SU-DHL-6 (cell line): ENCODE measurements around the gene MISP.

ENCODE experiments used
- H2AFZ ChIP-seq: fragments of 200-600 bp; sonication (generic); 2 replicates; pipeline ENCODE4 v1.6.1; 2014; ENCODE audit warnings: low read depth, mild to moderate bottlenecking, moderate library complexity, mixed read lengths, antibody characterized with exemption, low read length; ENCODE audit not compliant: severe bottlenecking
- H3F3A ChIP-seq: fragments of 200-600 bp; shearing (Covaris generic); 2 replicates; pipeline ENCODE4 v1.6.0; 2016; ENCODE audit warnings: antibody characterized with exemption, mild to moderate bottlenecking; ENCODE audit not compliant: insufficient read depth
- H3K27ac ChIP-seq: fragments of 200-600 bp; sonication (generic); 2 replicates; pipeline ENCODE4 v1.5.1; 2016; ENCODE audit warnings: low read depth, mild to moderate bottlenecking, low read length, moderate library complexity, mixed read lengths
- H3K27me3 ChIP-seq: fragments of 200-600 bp; sonication (generic), shearing (Covaris generic); 2 replicates; pipeline ENCODE4 v1.6.0; 2014; ENCODE audit warnings: mild to moderate bottlenecking, low read length
- H3K36me3 ChIP-seq: fragments of 200-600 bp; sonication (generic); 2 replicates; pipeline ENCODE4 v1.6.1; 2014; ENCODE audit warnings: mild to moderate bottlenecking, low read length, mixed read lengths
- H3K4me2 ChIP-seq: fragments of 300-600, 200-600 bp; shearing (Covaris generic), sonication (generic); 2 replicates; pipeline ENCODE4 v1.6.0; 2014; ENCODE audit warnings: low read length, low read depth, mild to moderate bottlenecking; ENCODE audit not compliant: poor library complexity, severe bottlenecking
- H3K4me3 ChIP-seq: fragments of 200-600 bp; sonication (generic); 2 replicates; pipeline ENCODE4 v1.5.1; 2014; ENCODE audit warnings: antibody characterized with exemption, low read length, mild to moderate bottlenecking, mixed read lengths; ENCODE audit not compliant: insufficient read depth, poor library complexity, severe bottlenecking
- H3K79me2 ChIP-seq: fragments of 200-600 bp; sonication (generic); 2 replicates; pipeline ENCODE4 v1.6.1; 2014; ENCODE audit warnings: mild to moderate bottlenecking, low read length, moderate library complexity; ENCODE audit not compliant: insufficient read depth
- H3K9ac ChIP-seq: fragments of 200-600 bp; sonication (generic); 2 replicates; pipeline ENCODE4 v1.7.0; 2014; ENCODE audit warnings: mild to moderate bottlenecking, low read length
- H3K9me2 ChIP-seq: fragments of 200-600 bp; sonication (generic); replicated peaks from 2 replicates; pipeline ENCODE4 v1.6.1; 2014; ENCODE audit warnings: low read length; ENCODE audit not compliant: insufficient read depth
- H3K9me3 ChIP-seq: fragments of 200-600 bp; sonication (generic); 2 replicates; pipeline ENCODE4 v1.6.1; 2014; ENCODE audit warnings: low read length, mixed read lengths; ENCODE audit not compliant: insufficient read depth
- H4K20me1 ChIP-seq: fragments of 200-600 bp; sonication (generic); 2 replicates; pipeline ENCODE4 v1.6.1; 2014; ENCODE audit warnings: low read depth, mild to moderate bottlenecking, antibody characterized with exemption, low read length, moderate library complexity, mixed read lengths
- EZH2phosphoT487 ChIP-seq: fragments of 200-600 bp; sonication (generic), shearing (Covaris generic); conservative IDR thresholded peaks from 2 replicates; pipeline ENCODE4 v1.6.1; 2018; ENCODE audit warnings: mild to moderate bottlenecking, antibody characterized with exemption, low read length, moderate library complexity, mixed read lengths
- TF ChIP-seq, protein P1 (sequence below): fragments of 200-600 bp; sonication (generic); IDR thresholded peaks from one replicate; pipeline ENCODE4 v1.5.1; 2017; ENCODE audit warnings: antibody characterized with exemption, mild to moderate bottlenecking, low read length, moderate library complexity; ENCODE audit not compliant: insufficient read depth, poor library complexity, severe bottlenecking

MISP gene

DNA sequence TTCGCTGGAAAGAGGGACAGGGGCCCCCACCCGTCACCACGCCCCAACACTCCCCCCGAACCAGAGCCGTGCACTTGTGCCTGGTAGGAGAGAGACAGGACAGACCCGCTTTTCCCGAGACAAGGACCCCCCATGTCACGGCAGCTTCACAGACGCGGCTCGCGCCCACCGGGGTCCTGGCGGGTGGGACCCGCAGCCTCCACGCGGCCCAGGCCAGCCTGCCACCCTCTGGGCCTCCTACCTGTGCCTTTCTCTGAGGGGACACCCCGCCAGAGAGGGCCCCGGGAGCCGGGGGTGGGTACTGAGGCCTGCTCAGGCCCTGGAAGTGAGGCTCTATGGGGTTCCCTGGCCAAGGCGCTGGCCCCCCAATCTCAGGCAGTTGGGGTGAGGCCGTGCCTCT, 4.0 kb upstream of the MISP start:
- Histone ChIP-seq H4K20me1 (no peaks in the 10 kb centered on the region), H3K79me2 (no peaks in the 10 kb centered on the region), H3K9me2 (no peaks in the 10 kb centered on the region), H3K9ac (no peak overlapping the region), H3K27me3 (no peaks in the 10 kb centered on the region), H3K36me3 (no peaks in the 10 kb centered on the region), H2AFZ (no peak overlapping the region), H3K4me2 (no peak overlapping the region), H3K27ac (no peak overlapping the region), H3F3A (no peaks in the 10 kb centered on the region), H3K4me3 (no peak overlapping the region), H3K9me3 (no peaks in the 10 kb centered on the region)
- TF ChIP-seq EZH2phosphoT487 = no peak
- TF ChIP-seq, protein P1, sequence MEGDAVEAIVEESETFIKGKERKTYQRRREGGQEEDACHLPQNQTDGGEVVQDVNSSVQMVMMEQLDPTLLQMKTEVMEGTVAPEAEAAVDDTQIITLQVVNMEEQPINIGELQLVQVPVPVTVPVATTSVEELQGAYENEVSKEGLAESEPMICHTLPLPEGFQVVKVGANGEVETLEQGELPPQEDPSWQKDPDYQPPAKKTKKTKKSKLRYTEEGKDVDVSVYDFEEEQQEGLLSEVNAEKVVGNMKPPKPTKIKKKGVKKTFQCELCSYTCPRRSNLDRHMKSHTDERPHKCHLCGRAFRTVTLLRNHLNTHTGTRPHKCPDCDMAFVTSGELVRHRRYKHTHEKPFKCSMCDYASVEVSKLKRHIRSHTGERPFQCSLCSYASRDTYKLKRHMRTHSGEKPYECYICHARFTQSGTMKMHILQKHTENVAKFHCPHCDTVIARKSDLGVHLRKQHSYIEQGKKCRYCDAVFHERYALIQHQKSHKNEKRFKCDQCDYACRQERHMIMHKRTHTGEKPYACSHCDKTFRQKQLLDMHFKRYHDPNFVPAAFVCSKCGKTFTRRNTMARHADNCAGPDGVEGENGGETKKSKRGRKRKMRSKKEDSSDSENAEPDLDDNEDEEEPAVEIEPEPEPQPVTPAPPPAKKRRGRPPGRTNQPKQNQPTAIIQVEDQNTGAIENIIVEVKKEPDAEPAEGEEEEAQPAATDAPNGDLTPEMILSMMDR = no peak

DNA sequence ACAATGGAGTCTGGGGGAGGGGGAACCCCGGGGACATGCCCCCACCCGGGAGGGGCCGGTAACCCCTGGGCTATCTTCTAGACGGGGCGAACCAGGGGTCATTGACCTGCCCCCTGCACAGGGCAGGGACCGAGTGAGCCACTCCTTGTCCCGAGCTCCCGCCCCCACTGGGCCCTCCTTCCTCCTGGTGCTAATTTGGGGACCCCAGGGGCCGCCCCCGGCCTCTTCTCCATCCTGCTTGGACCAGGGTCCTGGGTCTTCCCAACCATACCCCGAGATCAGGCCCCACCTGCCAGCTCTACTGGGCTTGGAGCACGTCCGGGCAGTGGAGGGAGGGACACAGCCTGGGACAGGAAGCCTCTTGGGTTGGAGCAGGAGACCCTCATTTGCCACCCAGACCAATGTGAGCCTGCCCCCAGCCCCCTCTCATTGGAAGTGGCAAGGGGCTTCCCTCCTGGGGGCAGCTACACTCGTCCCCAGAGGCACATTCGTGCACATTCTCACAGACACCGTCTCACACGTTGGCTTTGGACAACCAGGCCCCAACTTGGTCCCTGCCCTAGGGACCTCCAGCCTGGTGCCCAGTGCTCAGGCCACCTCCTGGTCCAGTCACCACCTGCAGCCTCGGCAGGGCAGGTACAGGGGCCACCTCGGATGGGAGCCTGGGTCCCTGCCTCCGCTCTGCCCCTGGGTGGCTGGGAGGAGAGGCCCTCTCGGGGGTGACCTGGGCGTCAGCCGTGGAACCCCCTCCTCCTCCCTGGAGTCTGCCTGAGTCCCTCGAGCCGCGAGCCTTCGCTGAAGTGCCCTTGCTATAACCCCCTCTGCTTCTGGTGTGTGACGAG, 3.3 kb upstream of the MISP start:
- H3K79me2 ChIP-seq = no peaks in the 10 kb centered on the region
- TF ChIP-seq, protein P1 = no peak
- no peak for TF ChIP-seq EZH2phosphoT487
- no peak overlapping the region for H3K4me2 ChIP-seq
- no peaks in the 10 kb centered on the region for H3K9me2 ChIP-seq
- H3K27ac ChIP-seq = no peak overlapping the region
- no peak overlapping the region for H3K9ac ChIP-seq
- H4K20me1 ChIP-seq = no peaks in the 10 kb centered on the region
- H3K9me3 ChIP-seq = no peaks in the 10 kb centered on the region
- no peaks in the 10 kb centered on the region for H3K36me3 ChIP-seq
- H3K4me3 ChIP-seq = no peak overlapping the region
- H3K27me3 ChIP-seq = no peaks in the 10 kb centered on the region
- H2AFZ ChIP-seq = no peak overlapping the region
- no peaks in the 10 kb centered on the region for H3F3A ChIP-seq

DNA sequence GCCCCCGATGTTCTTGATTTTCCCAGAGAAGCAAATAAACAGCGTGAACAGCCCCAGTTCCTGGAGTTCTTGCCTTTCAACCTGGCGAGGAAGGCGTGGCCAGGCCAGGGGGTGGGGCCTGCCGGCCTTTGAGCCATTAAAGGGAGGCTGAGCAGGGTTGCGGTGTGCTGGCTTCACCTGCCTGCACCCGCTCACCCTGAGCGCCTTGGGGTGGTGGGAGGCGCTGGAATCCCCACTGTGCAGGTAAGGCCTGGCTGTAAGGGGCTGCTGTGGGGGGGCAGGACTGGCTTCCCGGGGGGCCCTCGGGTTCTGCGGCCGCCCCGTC, 2.7 kb upstream of the MISP start:
- no peak for TF ChIP-seq EZH2phosphoT487
- TF ChIP-seq, protein P1 = no peak
- Histone ChIP-seq H2AFZ (no peak overlapping the region), H3K9me3 (no peaks in the 10 kb centered on the region), H3K4me3 (no peak overlapping the region), H3K9ac (no peak overlapping the region), H3K4me2 (no peak overlapping the region), H3K79me2 (no peaks in the 10 kb centered on the region), H3K9me2 (no peaks in the 10 kb centered on the region), H3F3A (no peaks in the 10 kb centered on the region), H3K27me3 (no peaks in the 10 kb centered on the region), H3K27ac (no peak overlapping the region), H3K36me3 (no peaks in the 10 kb centered on the region), H4K20me1 (no peaks in the 10 kb centered on the region)
